Measurements from ENCODE around the gene SRRD. TPM values are rescaled to one million over a fixed set of nuclear protein-coding genes. Genes with fewer than 3 reads are reported as not detected.

Gene SRRD
- total RNA-seq, 1 experiment from 2014 or later: 21.9 TPM

- Histone ChIP-seq H3K27ac (ENCODE audit: low read length) (no peak overlapping the region), H3K9me3 (ENCODE audit: control insufficient read depth, insufficient read depth, low read depth, low read length) (no peaks in the 10 kb centered on the region), H3K4me1 (ENCODE audit: control insufficient read depth, insufficient read depth, low read length) (no peaks in the 10 kb centered on the region), H3K27me3 (ENCODE audit: control insufficient read depth, insufficient read depth, low read length) (no peaks in the 10 kb centered on the region), H3K36me3 (ENCODE audit: control insufficient read depth, insufficient read depth, low read length) (no peaks in the 10 kb centered on the region), H3K4me3 (ENCODE audit: low read depth in 2 of 2, low read length in 2 of 2) (no peak overlapping the region)
- CTCF ChIA-PET: no interaction called here
- intact Hi-C loops (cut with micrococcal nuclease; ENCODE audit: unreplicated experiment): no loop called here
- no TSS peak for BruUV-seq (replicated peaks)
- POLR2A ChIA-PET: no interaction called here
- DNase-seq (ENCODE audit: low read depth, low spot score) (no peak), ATAC-seq (no peak)
- in situ Hi-C loops (cut with HindIII; ENCODE audit: low pct_unique_long_range_greater_than_20kb, low sequenced_read_pairs): no loop called here
- TF ChIP-seq POLR2AphosphoS5 (IDR thresholded peaks at IDR 0.05; ENCODE audit: low read depth, low read length): no peak
- no peak for TF ChIP-seq TCF7L2 (IDR thresholded peaks at IDR 0.05; ENCODE audit: low read depth, low read length)
- TF ChIP-seq, protein P1, sequence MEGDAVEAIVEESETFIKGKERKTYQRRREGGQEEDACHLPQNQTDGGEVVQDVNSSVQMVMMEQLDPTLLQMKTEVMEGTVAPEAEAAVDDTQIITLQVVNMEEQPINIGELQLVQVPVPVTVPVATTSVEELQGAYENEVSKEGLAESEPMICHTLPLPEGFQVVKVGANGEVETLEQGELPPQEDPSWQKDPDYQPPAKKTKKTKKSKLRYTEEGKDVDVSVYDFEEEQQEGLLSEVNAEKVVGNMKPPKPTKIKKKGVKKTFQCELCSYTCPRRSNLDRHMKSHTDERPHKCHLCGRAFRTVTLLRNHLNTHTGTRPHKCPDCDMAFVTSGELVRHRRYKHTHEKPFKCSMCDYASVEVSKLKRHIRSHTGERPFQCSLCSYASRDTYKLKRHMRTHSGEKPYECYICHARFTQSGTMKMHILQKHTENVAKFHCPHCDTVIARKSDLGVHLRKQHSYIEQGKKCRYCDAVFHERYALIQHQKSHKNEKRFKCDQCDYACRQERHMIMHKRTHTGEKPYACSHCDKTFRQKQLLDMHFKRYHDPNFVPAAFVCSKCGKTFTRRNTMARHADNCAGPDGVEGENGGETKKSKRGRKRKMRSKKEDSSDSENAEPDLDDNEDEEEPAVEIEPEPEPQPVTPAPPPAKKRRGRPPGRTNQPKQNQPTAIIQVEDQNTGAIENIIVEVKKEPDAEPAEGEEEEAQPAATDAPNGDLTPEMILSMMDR (IDR thresholded peaks at IDR 0.05): no peak
These were observed 52.5 kb downstream of the SRRD start for GRCh38 chr22:26536056-26536761.

- Histone ChIP-seq H3K36me3 (ENCODE audit: control insufficient read depth, insufficient read depth, low read length) (no peaks in the 10 kb centered on the region), H3K4me1 (ENCODE audit: control insufficient read depth, insufficient read depth, low read length) (no peaks in the 10 kb centered on the region), H3K27me3 (ENCODE audit: control insufficient read depth, insufficient read depth, low read length) (no peaks in the 10 kb centered on the region), H3K9me3 (ENCODE audit: control insufficient read depth, insufficient read depth, low read depth, low read length) (no peaks in the 10 kb centered on the region), H3K27ac (ENCODE audit: low read length) (no peak overlapping the region), H3K4me3 (ENCODE audit: low read depth in 2 of 2, low read length in 2 of 2) (no peak overlapping the region)
- intact Hi-C loops (cut with micrococcal nuclease; ENCODE audit: unreplicated experiment): no loop called here
- in situ Hi-C loops (cut with HindIII; ENCODE audit: low pct_unique_long_range_greater_than_20kb, low sequenced_read_pairs): no loop called here
- no peak for DNase-seq (ENCODE audit: low read depth, low spot score)
- BruUV-seq (replicated peaks): no TSS peak
- CTCF ChIA-PET: no interaction called here
- POLR2A ChIA-PET: no interaction called here
- no peak for TF ChIP-seq REST (IDR thresholded peaks at IDR 0.05; ENCODE audit: insufficient read depth in 1 of 2, low read depth in 2 of 2, low read length in 1 of 2)
- TF ChIP-seq POLR2AphosphoS5 (IDR thresholded peaks at IDR 0.05; ENCODE audit: low read depth, low read length): no peak
- TF ChIP-seq, protein P1 (IDR thresholded peaks at IDR 0.05): no peak
- TF ChIP-seq SIN3A (IDR thresholded peaks at IDR 0.05; ENCODE audit: borderline replicate concordance, insufficient read depth, low read depth, low read length): no peak
- no peak for TF ChIP-seq TCF7L2 (IDR thresholded peaks at IDR 0.05; ENCODE audit: low read depth, low read length)
- ATAC-seq: no peak
These were observed 53.1 kb downstream of the SRRD start for GRCh38 chr22:26536762-26537134.

All from Panc1 (cell line).